Adrenal gland (tissue), 5 donors: ENCODE data around the gene CATSPER3.

Source experiments
- POLR2A ChIP-seq, 2 donors: fragments of 450-650 bp; IDR thresholded peaks; one replicate each; pipeline ENCODE4 v1.6.1; 2017; ENCODE audit warnings: antibody characterized with exemption in 2 of 2, mild to moderate bottlenecking in 2 of 2, moderate library complexity in 1 of 2
- TF ChIP-seq, protein P1 (sequence below), 6 experiments: fragments of 450-650 bp in 4 of 6; fragments of 200-600 bp in 2 of 6; sonication (generic) in 1 of 6; IDR thresholded peaks; 1 replicate in 5 of 6; 2 replicates in 1 of 6; pipeline versions ENCODE4 v1.5.1 to v1.8.0; 2016 to 2021; ENCODE audit warnings: antibody characterized with exemption in 6 of 6, mild to moderate bottlenecking in 2 of 6, moderate library complexity in 1 of 6
- donor health status: DM: no; HTN: no; CAD: no.

DNA sequence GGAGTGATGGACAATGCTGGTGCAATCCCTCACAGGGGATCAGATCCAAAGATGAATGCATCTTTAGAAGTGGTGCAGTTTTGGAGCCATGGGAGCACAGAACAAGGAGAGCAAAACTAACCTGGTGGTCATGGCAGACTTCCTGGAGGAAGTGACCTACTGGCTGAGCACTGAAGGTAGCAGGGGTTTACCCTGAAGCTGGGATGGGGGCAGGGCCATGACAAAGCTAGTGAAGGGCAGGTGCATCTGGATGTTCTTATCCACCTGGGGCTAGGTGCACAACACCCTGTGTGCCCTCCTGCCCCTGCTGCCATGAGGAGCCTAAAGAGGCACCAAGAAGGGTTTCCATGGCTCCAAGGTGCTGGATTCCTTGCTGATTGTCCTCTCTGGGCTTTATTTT lies 77.8 kb downstream of the CATSPER3 start:
- TF ChIP-seq POLR2A (IDR thresholded peaks at IDR 0.05), result no peak
- TF ChIP-seq, protein P1, sequence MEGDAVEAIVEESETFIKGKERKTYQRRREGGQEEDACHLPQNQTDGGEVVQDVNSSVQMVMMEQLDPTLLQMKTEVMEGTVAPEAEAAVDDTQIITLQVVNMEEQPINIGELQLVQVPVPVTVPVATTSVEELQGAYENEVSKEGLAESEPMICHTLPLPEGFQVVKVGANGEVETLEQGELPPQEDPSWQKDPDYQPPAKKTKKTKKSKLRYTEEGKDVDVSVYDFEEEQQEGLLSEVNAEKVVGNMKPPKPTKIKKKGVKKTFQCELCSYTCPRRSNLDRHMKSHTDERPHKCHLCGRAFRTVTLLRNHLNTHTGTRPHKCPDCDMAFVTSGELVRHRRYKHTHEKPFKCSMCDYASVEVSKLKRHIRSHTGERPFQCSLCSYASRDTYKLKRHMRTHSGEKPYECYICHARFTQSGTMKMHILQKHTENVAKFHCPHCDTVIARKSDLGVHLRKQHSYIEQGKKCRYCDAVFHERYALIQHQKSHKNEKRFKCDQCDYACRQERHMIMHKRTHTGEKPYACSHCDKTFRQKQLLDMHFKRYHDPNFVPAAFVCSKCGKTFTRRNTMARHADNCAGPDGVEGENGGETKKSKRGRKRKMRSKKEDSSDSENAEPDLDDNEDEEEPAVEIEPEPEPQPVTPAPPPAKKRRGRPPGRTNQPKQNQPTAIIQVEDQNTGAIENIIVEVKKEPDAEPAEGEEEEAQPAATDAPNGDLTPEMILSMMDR (IDR thresholded peaks at IDR 0.05), result no peak
